RWPE2 (cell line): ENCODE results near the gene ZHX3.

ENCODE experiments used
- ATAC-seq: fragments of 200-7000 bp; cut with Tn5 transposase; 3 replicates; pipeline ENCODE4 v1.9.1; 2021; ENCODE audit warnings: low read depth
- DNase-seq: peaks from one replicate; pipeline ENCODE4 v3.0.0-alpha.2; 2020; ENCODE audit warnings: low spot score
- H3K27ac ChIP-seq: fragments of 450-650 bp; 2 replicates; pipeline ENCODE4 v1.5.1; 2017; ENCODE audit warnings: mild to moderate bottlenecking; ENCODE audit not compliant: poor library complexity, severe bottlenecking
- H3K27me3 ChIP-seq: fragments of 250-450 bp; sonication (Bioruptor Pico); 2 replicates; pipeline ENCODE4 v1.5.1; 2021; ENCODE audit warnings: mild to moderate bottlenecking, moderate library complexity; ENCODE audit not compliant: insufficient read depth, poor library complexity, severe bottlenecking
- H3K36me3 ChIP-seq: fragments of 250-450 bp; sonication (Bioruptor Pico); 2 replicates; pipeline ENCODE4 v1.5.1; 2020; ENCODE audit warnings: low read depth, mild to moderate bottlenecking, moderate library complexity
- H3K4me1 ChIP-seq: fragments of 250-450 bp; sonication (Bioruptor Pico); 2 replicates; pipeline ENCODE4 v1.5.1; 2021; ENCODE audit warnings: mild to moderate bottlenecking, moderate library complexity; ENCODE audit not compliant: insufficient read depth, poor library complexity, severe bottlenecking
- H3K4me3 ChIP-seq: fragments of 250-450 bp; sonication (Bioruptor Pico); 2 replicates; pipeline ENCODE4 v1.5.1; 2021; ENCODE audit warnings: mild to moderate bottlenecking, moderate library complexity; ENCODE audit not compliant: severe bottlenecking
- H3K9me3 ChIP-seq: fragments of 250-450 bp; sonication (Bioruptor Pico); 2 replicates; pipeline ENCODE4 v1.5.1; 2021; ENCODE audit warnings: mild to moderate bottlenecking, moderate library complexity; ENCODE audit not compliant: severe bottlenecking
- TF ChIP-seq, protein P1 (sequence below): fragments of 450-650 bp; IDR thresholded peaks from one replicate; pipeline ENCODE4 v1.5.1; 2017; ENCODE audit warnings: mild to moderate bottlenecking, moderate library complexity; ENCODE audit not compliant: poor library complexity, severe bottlenecking

Gene ZHX3

DNA sequence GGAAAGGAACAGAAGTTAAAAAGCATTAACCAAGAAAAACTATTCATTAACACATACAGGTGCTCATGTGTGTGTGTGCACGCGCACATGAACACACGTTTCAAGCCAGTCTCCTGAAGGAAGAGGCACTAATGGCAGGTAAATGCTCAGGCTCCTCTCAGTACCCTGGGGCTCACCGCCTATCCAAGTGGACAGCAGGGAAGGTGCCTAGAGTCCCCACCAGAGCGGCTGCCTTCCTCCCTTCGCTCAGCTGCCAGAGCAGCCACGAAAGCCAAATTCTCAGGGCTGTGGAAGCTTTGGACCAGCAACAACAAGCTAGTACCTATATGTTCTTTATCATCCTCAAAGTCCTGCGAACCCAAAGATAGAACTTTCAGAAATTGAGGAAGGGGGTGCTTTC is 137.6 kb downstream of the ZHX3 start:
- no peaks in the 10 kb centered on the region for H3K9me3 ChIP-seq
- ATAC-seq, result no peak
- no peak overlapping the region for H3K4me3 ChIP-seq
- peaks cover 47% of the 10 kb centered on the region for H3K36me3 ChIP-seq
- H3K27me3 ChIP-seq, result no peaks in the 10 kb centered on the region
- DNase-seq, result peak; percentile 75
- TF ChIP-seq, protein P1, sequence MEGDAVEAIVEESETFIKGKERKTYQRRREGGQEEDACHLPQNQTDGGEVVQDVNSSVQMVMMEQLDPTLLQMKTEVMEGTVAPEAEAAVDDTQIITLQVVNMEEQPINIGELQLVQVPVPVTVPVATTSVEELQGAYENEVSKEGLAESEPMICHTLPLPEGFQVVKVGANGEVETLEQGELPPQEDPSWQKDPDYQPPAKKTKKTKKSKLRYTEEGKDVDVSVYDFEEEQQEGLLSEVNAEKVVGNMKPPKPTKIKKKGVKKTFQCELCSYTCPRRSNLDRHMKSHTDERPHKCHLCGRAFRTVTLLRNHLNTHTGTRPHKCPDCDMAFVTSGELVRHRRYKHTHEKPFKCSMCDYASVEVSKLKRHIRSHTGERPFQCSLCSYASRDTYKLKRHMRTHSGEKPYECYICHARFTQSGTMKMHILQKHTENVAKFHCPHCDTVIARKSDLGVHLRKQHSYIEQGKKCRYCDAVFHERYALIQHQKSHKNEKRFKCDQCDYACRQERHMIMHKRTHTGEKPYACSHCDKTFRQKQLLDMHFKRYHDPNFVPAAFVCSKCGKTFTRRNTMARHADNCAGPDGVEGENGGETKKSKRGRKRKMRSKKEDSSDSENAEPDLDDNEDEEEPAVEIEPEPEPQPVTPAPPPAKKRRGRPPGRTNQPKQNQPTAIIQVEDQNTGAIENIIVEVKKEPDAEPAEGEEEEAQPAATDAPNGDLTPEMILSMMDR, result no peak
- H3K27ac ChIP-seq, result no peak overlapping the region
- H3K4me1 ChIP-seq, result peaks cover 19% of the 10 kb centered on the region

DNA sequence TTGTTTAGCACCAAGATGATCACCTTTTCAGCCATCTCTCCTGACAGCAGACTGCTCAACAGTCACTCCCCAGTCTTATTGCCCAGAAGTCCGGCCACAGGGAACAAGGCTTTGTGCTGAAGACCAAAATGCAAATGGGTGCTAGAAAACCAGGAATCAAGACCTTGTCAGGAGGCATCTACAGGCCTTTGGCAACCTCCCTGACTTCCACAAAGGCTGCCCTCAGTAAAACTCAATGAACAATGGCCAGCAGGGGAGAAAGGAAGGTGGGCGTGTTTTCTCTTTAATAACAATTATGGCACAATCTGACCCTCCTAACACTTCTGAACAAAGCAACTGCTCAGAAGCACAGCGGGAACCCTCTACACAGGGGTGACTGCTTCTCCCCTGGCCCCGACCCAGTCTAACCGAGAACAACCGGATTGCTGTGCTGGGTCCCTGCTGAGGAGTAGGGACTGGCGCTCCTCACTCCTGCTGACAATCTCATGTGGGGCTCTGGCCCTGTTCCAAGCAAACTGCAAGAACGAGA is 138.6 kb downstream of the ZHX3 start:
- Histone ChIP-seq H3K27me3 (no peaks in the 10 kb centered on the region), H3K9me3 (no peaks in the 10 kb centered on the region), H3K4me3 (no peak overlapping the region), H3K36me3 (peaks cover 55% of the 10 kb centered on the region), H3K27ac (peak overlapping the region; percentile 81), H3K4me1 (peaks cover 19% of the 10 kb centered on the region)
- DNase-seq, result peak; percentile 72
- ATAC-seq, result no peak
- TF ChIP-seq, protein P1, result no peak

DNA sequence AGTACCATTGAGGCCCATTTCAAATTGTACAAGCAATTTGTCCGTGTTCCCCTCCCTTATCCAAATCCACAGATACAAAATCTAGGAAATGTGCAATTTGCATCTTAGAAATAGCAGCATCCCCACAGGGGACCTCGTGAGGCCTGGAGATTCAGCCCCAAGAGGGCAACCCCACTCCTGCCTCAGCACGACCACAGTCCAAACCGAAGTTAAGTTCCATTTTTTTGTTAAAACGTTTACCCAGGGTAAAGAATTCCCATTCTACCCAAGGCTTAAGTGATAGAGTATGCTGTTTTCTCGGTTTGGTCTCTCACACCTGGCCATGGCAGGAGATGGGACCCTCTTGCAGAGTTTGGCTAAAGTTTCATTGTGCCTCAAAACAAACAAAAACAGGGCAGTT is 139.0 kb downstream of the ZHX3 start:
- H3K4me3 ChIP-seq, result no peak overlapping the region
- peaks cover 19% of the 10 kb centered on the region for H3K4me1 ChIP-seq
- H3K27me3 ChIP-seq, result no peaks in the 10 kb centered on the region
- no peaks in the 10 kb centered on the region for H3K9me3 ChIP-seq
- ATAC-seq, result no peak
- TF ChIP-seq, protein P1, result no peak
- peaks cover 57% of the 10 kb centered on the region for H3K36me3 ChIP-seq
- no peak for DNase-seq
- H3K27ac ChIP-seq, result peak overlapping the region; percentile 81

DNA sequence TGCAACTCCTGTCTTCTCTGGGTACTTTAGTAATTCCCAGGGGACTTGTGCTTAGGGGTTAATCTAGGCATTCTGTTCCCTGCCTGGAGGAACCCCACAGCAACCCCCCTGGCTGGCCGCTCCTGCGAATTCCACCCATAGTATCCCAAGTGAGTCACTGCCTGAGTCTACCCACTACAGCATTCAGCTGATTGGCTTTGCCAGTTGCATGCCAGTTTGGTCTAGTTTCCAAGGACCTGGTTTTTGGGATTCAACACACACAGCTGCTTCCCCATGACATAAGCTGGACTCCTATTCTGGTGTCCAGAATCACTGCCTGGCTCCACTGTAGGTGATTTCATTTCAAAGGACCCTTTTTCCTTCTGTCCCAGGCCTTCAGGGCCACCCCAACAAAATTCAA is 139.9 kb downstream of the ZHX3 start:
- peak overlapping the region; percentile 81 for H3K27ac ChIP-seq
- peak; percentile 93 for ATAC-seq
- H3K27me3 ChIP-seq, result no peaks in the 10 kb centered on the region

More for the DNA sequence above, 139.9 kb downstream of the ZHX3 start:
- TF ChIP-seq, protein P1, result no peak
- Histone ChIP-seq H3K36me3 (peaks cover 61% of the 10 kb centered on the region), H3K4me1 (peaks cover 19% of the 10 kb centered on the region), H3K9me3 (no peaks in the 10 kb centered on the region), H3K4me3 (no peak overlapping the region)
- DNase-seq, result peak; percentile 98
